GM13976 (cell line): Measurements from ENCODE around the gene OR2D3.

Experiments used
- DNase-seq: peaks from one replicate; pipeline ENCODE4 v3.0.0; 2012; ENCODE audit warnings: low spot score
- CTCF ChIP-seq: IDR thresholded peaks from 2 replicates; pipeline ENCODE4 v1.5.1; 2012; ENCODE audit warnings: borderline replicate concordance, mild to moderate bottlenecking; ENCODE audit not compliant: insufficient read depth; ENCODE audit errors: extremely low read depth, missing control alignments, control extremely low read depth
- in situ Hi-C: fragments of 300-500 bp; cut with MboI; formaldehyde crosslinking; loops from one replicate; pipeline ENCODE4 v1.12.0; 2022; ENCODE audit warnings: low sequenced_read_pairs, mixed read lengths, inconsistent platforms; ENCODE audit not compliant: unreplicated experiment

The OR2D3 gene

GRCh38 chr11:6888830-6889229 is 32.0 kb upstream of the OR2D3 start:
- no peak for DNase-seq
- in situ Hi-C loops = no loop called here
- no peak for TF ChIP-seq CTCF

GRCh38 chr11:6889835-6890234 is 31.0 kb upstream of the OR2D3 start:
- DNase-seq = no peak
- in situ Hi-C loops = no loop called here
- no peak for TF ChIP-seq CTCF

GRCh38 chr11:6892400-6892799 is 28.4 kb upstream of the OR2D3 start, which contains the start of gene OR2D2:
OR2D2 (minus strand) TSS chr11:6892500; CDS start chr11:6892500, 0 bp downstream.
- no peak for DNase-seq
- TF ChIP-seq CTCF = no peak
- in situ Hi-C loops = no loop called here

GRCh38 chr11:6894097-6894496 is 26.7 kb upstream of the OR2D3 start:
- in situ Hi-C loops = no loop called here
- TF ChIP-seq CTCF = no peak
- DNase-seq = no peak

GRCh38 chr11:6895010-6895409 is 25.8 kb upstream of the OR2D3 start:
- in situ Hi-C loops = no loop called here

GRCh38 chr11:6898911-6899310 is 21.9 kb upstream of the OR2D3 start:
- TF ChIP-seq CTCF = no peak
- in situ Hi-C loops = no loop called here
- DNase-seq = no peak

More at GRCh38 chr11:6895010-6895409, 25.8 kb upstream of the OR2D3 start:
- no peak for DNase-seq
- TF ChIP-seq CTCF = no peak
